HuH-7.5 (cell line): ENCODE results near the gene HOXC4.
"Not testable (repeated sequence)": the region's sequence is repeated elsewhere in the genome, so short reads cannot be mapped to it uniquely, and the experiment has no call there.

Experiments used
- DNase-seq: peaks from one replicate; pipeline ENCODE4 v3.0.0; 2011; ENCODE audit warnings: low spot score

Gene HOXC4

GRCh38 chr12:54092943-54093342 lies 39.3 kb downstream of the HOXC4 start:
- not testable (repeated sequence) for DNase-seq

- DNase-seq = not testable (repeated sequence)
Observed at GRCh38 chr12:54095928-54096327, 42.3 kb downstream of the HOXC4 start.

GRCh38 chr12:54098644-54099043 lies 45.0 kb downstream of the HOXC4 start:
- DNase-seq = not testable (repeated sequence)

GRCh38 chr12:54100588-54100987 lies 47.0 kb downstream of the HOXC4 start:
- not testable (repeated sequence) for DNase-seq

GRCh38 chr12:54102223-54102622 lies 48.6 kb downstream of the HOXC4 start:
- not testable (repeated sequence) for DNase-seq

GRCh38 chr12:54103827-54104226 lies 50.2 kb downstream of the HOXC4 start:
- not testable (repeated sequence) for DNase-seq
